SH-SY5Y (cell line): ENCODE results near the gene TAF11L7.
"Not testable (repeated sequence)": the region's sequence is repeated elsewhere in the genome, so short reads cannot be mapped to it uniquely, and the experiment has no call there.

ENCODE experiments used
- GATA2 ChIP-seq: IDR thresholded peaks from 2 replicates; pipeline ENCODE4 v1.6.1; 2011; ENCODE audit warnings: mild to moderate bottlenecking, low read depth, low read length
- GATA3 ChIP-seq: IDR thresholded peaks from 2 replicates; pipeline ENCODE4 v1.6.1; 2011; ENCODE audit warnings: low read depth, mild to moderate bottlenecking, low read length, moderate library complexity

GRCh38 chr5:17594255-17594654, 8.7 kb upstream of the TAF11L7 start, which contains the start of gene TAF11L9:
- not testable (repeated sequence) for TF ChIP-seq GATA3, GATA2
